Effector memory CD4-positive, alpha-beta T cell (primary cell): ENCODE results near the gene FARP1.

Experiments
- DNase-seq, 3 donors: peaks; one replicate each; pipeline ENCODE4 v3.0.0-alpha.2; 2020
- H3K27ac ChIP-seq: 2 replicates; pipeline ENCODE4 v1.7.0; 2013; ENCODE audit warnings: mild to moderate bottlenecking, low read length, moderate library complexity; ENCODE audit not compliant: insufficient read depth, poor library complexity, severe bottlenecking
- H3K27me3 ChIP-seq: replicated peaks from 2 replicates; pipeline ENCODE4 v1.7.0; 2013; ENCODE audit warnings: mild to moderate bottlenecking, low read length; ENCODE audit not compliant: insufficient read depth, control insufficient read depth, poor library complexity, severe bottlenecking
- H3K36me3 ChIP-seq: 2 replicates; pipeline ENCODE4 v1.7.0; 2013; ENCODE audit warnings: mild to moderate bottlenecking, low read length, moderate library complexity; ENCODE audit not compliant: control insufficient read depth, insufficient read depth
- H3K4me1 ChIP-seq: 2 replicates; pipeline ENCODE4 v1.7.0; 2013; ENCODE audit warnings: low read length, mild to moderate bottlenecking; ENCODE audit not compliant: control insufficient read depth, insufficient read depth, poor library complexity, severe bottlenecking
- H3K4me3 ChIP-seq: 2 replicates; pipeline ENCODE4 v1.7.0; 2013; ENCODE audit warnings: low read length, low read depth, mild to moderate bottlenecking; ENCODE audit not compliant: insufficient read depth, poor library complexity, severe bottlenecking
- H3K9me3 ChIP-seq: 2 replicates; pipeline ENCODE4 v1.7.0; 2013; ENCODE audit warnings: mild to moderate bottlenecking, low read length, moderate library complexity; ENCODE audit not compliant: control insufficient read depth

Gene FARP1

GRCh38 chr13:98173431-98174152 is 30.7 kb downstream of the FARP1 start:
- no peak for DNase-seq
- H3K9me3 ChIP-seq, result no peaks in the 10 kb centered on the region
- no peaks in the 10 kb centered on the region for H3K27me3 ChIP-seq
- no peaks in the 10 kb centered on the region for H3K36me3 ChIP-seq
- H3K4me1 ChIP-seq, result no peaks in the 10 kb centered on the region
- no peak overlapping the region for H3K27ac ChIP-seq
- H3K4me3 ChIP-seq, result no peak overlapping the region

- Histone ChIP-seq H3K4me3 (no peak overlapping the region), H3K27me3 (no peaks in the 10 kb centered on the region)
- DNase-seq, result no peak
Observed at GRCh38 chr13:98174307-98174706, 31.4 kb downstream of the FARP1 start.

GRCh38 chr13:98175043-98175442 is 32.1 kb downstream of the FARP1 start:
- H3K27me3 ChIP-seq, result no peaks in the 10 kb centered on the region
- H3K27ac ChIP-seq, result no peak overlapping the region
- H3K4me3 ChIP-seq, result no peak overlapping the region
- no peaks in the 10 kb centered on the region for H3K4me1 ChIP-seq
- no peaks in the 10 kb centered on the region for H3K36me3 ChIP-seq
- H3K9me3 ChIP-seq, result no peaks in the 10 kb centered on the region
- no peak for DNase-seq

More at GRCh38 chr13:98174307-98174706, 31.4 kb downstream of the FARP1 start:
- Histone ChIP-seq H3K27ac (no peak overlapping the region), H3K36me3 (no peaks in the 10 kb centered on the region), H3K4me1 (no peaks in the 10 kb centered on the region), H3K9me3 (no peaks in the 10 kb centered on the region)

GRCh38 chr13:98175823-98176222 is 32.9 kb downstream of the FARP1 start:
- no peaks in the 10 kb centered on the region for H3K27me3 ChIP-seq
- no peaks in the 10 kb centered on the region for H3K4me1 ChIP-seq
- no peaks in the 10 kb centered on the region for H3K36me3 ChIP-seq
- no peak overlapping the region for H3K27ac ChIP-seq
- H3K9me3 ChIP-seq, result no peaks in the 10 kb centered on the region
- H3K4me3 ChIP-seq, result no peak overlapping the region
- no peak for DNase-seq

GRCh38 chr13:98176777-98177608 is 34.1 kb downstream of the FARP1 start, which contains the start of gene RNF113B:
TSS of gene RNF113B (minus strand) at chr13:98177269. CDS start at chr13:98177236, 33 bp downstream.
- Histone ChIP-seq H3K4me1 (no peaks in the 10 kb centered on the region), H3K4me3 (no peak within 1 kb of the TSS), H3K27ac (no peak within 1 kb of the TSS), H3K27me3 (no peaks in the 10 kb centered on the region), H3K9me3 (no peaks in the 10 kb centered on the region), H3K36me3 (no peaks in the 10 kb centered on the region)
- no peak for DNase-seq

- no peak for DNase-seq
Observed at GRCh38 chr13:98180092-98180491, 37.2 kb downstream of the FARP1 start.

GRCh38 chr13:98181111-98181815 is 38.4 kb downstream of the FARP1 start:
- no peaks in the 10 kb centered on the region for H3K4me1 ChIP-seq
- H3K27me3 ChIP-seq, result no peaks in the 10 kb centered on the region
- no peaks in the 10 kb centered on the region for H3K9me3 ChIP-seq
- H3K27ac ChIP-seq, result no peak overlapping the region
- H3K36me3 ChIP-seq, result no peaks in the 10 kb centered on the region
- H3K4me3 ChIP-seq, result no peak overlapping the region
- DNase-seq, result no peak

More at GRCh38 chr13:98180092-98180491, 37.2 kb downstream of the FARP1 start:
- H3K36me3 ChIP-seq, result no peaks in the 10 kb centered on the region
- no peaks in the 10 kb centered on the region for H3K27me3 ChIP-seq
- no peak overlapping the region for H3K27ac ChIP-seq
- H3K4me1 ChIP-seq, result no peaks in the 10 kb centered on the region
- no peak overlapping the region for H3K4me3 ChIP-seq
- H3K9me3 ChIP-seq, result no peaks in the 10 kb centered on the region

- H3K4me3 ChIP-seq, result no peak overlapping the region
- no peaks in the 10 kb centered on the region for H3K36me3 ChIP-seq
- no peak for DNase-seq
- no peak overlapping the region for H3K27ac ChIP-seq
- no peaks in the 10 kb centered on the region for H3K9me3 ChIP-seq
- H3K27me3 ChIP-seq, result no peaks in the 10 kb centered on the region
- H3K4me1 ChIP-seq, result no peaks in the 10 kb centered on the region
Observed at GRCh38 chr13:98182153-98182552, 39.3 kb downstream of the FARP1 start.

GRCh38 chr13:98182589-98182988 is 39.7 kb downstream of the FARP1 start:
- no peak overlapping the region for H3K4me3 ChIP-seq
- H3K27me3 ChIP-seq, result no peaks in the 10 kb centered on the region
- no peak overlapping the region for H3K27ac ChIP-seq
- no peaks in the 10 kb centered on the region for H3K9me3 ChIP-seq
- no peak for DNase-seq
- no peaks in the 10 kb centered on the region for H3K36me3 ChIP-seq
- no peaks in the 10 kb centered on the region for H3K4me1 ChIP-seq
